GM19452 (cell line): Measurements from ENCODE around the gene FBXO3.

ENCODE experiments used
- ATAC-seq: cut with Tn5 transposase; IDR thresholded peaks from one replicate; pipeline ENCODE4 v1.9.1; 2021; ENCODE audit not compliant: unreplicated experiment

FBXO3 gene

DNA sequence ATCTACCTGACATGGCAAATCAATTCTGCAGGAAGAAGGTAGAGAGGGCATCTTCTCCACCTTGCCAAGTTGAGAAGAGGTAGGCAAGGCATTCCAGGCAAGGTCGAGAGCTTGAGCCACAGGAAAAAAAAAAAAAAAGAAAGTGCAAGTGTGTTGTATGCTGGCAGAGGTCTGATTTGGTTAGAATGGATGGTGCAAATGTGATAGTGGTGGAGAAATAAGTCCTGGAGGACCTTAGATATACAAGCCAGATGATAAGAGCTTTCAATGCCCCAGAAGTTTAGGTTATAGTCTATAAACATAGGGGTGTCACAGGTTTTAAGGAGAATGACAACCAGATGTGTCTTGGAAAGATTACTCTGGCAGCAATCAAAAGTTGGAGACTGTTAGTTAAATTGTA lies 1.4 kb downstream of the FBXO3 start:
- ATAC-seq, result no peak

DNA sequence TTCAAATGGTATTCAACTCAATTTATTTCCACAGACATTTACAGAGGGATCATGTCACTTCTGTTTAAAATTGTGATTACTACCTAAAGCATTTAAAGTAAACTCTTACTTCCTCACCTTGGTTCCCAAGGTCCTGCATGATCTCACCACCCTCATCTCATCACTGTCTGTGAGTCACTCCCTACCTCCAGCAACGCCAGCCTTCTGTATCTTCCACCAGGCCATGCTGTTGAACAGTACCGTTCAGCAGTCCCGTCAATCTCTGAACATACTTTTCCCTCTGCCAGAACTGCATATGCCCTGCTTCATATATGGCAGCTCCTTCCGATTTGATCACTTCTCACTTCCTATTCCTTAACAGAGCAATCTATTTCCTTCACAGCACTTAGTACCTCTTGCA lies 2.0 kb downstream of the FBXO3 start:
- ATAC-seq, result no peak

DNA sequence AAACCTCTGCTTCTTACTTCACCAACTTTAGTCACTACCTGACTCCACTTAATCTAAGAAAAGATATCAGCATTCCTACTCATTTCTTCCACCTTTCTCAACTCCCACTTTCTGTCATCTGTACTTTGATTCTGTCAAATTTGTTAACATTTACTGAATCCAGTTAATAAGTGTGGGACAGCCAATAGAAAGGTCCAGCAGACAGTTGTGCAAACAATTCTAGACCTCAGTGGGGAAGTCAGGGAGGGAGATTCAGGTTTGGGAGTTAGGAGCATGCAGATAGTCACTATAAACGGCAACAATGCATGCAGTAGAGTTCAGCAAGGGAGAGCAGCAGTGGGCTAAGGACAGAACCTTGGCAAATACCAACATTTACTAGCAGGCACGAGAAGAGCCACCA lies 4.1 kb downstream of the FBXO3 start:
- ATAC-seq, result no peak

DNA sequence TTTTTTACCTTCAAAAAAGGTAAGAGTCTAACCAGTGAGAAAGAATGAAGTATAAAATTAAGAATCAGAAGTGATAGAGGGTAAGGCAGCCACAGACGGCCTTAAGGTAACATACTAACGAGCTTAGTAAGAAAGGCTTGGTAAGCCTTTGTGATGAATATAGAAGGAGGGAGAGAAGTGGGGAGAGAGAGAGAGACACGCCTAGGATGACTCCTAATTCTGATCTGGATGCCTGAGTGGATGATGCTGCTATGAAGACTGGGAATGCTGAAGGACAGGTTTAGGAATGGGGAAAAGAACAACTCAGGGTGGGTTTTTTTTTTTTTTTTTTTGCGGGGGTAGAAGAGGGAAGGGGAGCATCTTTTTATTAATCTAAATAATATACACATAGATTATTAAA lies 4.8 kb downstream of the FBXO3 start:
- no peak for ATAC-seq

DNA sequence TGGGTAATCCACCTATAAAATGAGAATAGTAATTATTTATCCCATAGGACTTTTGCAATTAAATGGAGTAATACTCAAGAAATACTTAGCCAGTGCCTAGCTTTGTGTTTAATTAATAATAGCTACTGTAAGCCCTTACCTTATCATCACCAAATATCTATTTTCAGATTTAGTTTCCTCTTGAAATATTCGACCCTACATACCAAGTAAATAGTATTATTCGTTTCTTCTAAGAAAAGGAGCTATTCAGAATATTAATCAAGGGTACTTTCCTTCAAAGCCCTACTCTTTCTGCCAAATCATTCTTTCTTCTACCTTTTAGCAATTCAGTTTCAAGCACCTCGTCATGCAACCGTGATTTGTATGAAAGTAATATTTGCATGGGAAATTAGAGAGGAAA lies 6.7 kb downstream of the FBXO3 start:
- ATAC-seq, result no peak

DNA sequence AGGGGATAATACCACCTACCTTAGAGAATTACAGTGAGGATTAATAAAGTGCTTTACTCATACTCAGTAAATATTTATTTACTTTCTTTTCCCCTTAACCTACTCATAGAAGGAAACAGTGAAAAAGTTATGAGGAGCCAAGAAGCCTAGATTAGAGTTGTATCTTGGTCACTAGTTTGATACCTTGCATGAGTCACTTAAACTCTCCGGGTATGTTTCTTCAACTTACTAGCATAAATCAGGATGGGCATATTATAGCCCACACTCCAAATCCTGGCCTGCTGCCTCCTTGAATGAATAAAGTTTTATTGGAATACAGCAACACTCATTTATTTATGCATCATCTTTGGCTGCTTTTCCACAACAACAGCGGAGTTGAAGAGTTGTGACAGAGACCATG lies 8.2 kb downstream of the FBXO3 start:
- ATAC-seq, result no peak

DNA sequence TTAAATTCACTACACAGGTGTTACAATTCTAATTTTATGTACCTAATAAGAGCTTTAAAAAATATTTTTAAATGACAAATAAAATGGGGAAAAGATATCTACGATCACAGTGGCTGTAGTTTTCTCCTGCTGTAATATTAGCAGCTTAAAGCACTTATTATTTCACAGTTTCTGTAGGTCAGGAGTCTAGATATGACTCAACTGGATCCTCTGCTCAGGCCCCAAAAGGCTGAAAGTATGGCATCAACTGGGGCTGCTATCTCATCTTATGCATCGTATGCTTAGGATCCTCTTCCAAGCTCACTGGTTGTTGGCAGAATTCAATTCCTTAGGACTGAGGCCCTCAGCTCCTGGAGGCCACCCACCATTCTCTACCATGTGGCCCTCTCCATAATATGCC lies 12.8 kb downstream of the FBXO3 start:
- no peak for ATAC-seq

DNA sequence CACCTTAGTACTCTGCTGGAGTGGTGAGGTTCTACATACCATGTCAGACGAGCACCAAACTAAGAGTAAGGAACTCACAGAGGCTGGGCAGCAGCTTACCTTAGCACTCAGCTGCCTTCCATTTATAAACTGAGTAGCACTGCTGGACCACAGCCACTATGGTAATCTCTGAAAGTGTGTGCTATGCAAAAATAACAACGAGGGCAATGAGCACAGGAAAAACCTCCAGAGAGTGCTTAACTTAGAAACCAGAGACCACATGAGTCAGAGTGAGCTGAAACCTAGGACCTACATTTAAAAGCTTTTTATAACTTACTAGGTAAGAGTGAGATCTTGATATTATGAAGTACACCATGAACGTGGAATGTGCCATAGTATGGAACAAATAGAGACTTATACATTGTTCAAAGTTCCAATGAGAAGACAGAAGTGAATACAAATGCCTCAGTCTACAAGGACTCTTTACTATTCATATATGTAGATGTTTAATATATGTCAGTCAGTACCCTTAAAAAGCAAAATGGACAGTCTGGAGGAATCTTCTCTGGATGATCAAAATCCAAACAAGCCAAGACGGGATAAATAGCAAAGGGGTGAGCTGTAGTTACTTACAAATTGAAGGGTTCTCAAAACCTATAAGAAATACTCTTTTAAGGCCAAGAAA lies 20.9 kb downstream of the FBXO3 start:
- peak; percentile 93 for ATAC-seq

DNA sequence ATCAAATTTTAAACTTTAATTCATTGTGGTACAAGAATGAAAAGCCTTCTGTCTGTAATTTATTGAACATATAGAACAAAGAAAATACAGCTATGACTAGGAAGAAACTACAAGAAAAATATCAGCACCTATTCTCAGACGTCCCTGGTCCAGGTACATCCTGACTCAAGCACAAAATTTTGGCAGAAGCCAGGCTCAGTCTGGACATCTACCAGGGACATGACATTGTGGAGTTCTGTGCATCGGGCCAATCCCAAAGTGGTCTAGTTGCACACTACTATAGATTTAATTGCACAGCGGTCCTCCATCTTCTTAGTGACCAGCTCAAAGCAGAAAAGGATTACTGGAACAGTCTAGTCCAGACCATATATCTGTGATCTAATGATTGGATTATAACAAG lies 22.4 kb downstream of the FBXO3 start:
- no peak for ATAC-seq

DNA sequence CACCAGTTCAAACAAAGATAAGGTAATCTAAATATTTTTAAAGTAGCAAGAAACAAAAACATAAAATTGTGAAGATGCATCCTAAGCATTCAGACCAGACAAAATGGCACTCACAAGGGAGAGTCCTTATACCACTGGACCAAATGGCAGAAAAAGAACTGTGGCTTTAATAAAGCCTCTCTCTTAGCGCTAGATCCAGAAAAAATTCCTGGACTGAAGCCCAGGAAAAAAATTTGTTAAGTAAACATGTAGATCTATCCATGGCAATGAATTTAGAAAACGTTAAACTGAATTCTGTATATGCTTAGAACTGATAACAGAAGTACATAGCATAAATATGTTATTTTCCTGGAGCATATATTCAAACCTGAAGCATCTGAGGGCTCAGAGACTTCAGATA lies 26.3 kb downstream of the FBXO3 start:
- ATAC-seq, result no peak

DNA sequence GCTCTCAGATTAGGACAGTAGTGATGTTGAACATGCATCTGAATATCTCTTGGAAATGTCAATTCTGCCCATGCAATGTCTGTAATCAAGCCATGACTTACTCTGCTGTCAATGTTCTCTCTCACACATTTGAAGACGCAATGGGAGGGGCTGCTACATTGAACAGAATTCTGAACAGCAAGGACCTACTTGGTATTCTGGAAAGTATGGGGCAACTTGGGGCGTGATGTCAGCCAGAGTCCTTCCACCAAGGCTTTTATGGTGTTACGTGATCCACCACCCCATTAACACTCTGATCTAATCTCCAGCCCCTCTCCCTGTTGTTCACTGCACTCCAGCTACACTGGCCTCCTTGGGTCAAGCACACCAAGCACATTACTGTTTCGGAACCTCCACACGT lies 31.0 kb downstream of the FBXO3 start:
- no peak for ATAC-seq

DNA sequence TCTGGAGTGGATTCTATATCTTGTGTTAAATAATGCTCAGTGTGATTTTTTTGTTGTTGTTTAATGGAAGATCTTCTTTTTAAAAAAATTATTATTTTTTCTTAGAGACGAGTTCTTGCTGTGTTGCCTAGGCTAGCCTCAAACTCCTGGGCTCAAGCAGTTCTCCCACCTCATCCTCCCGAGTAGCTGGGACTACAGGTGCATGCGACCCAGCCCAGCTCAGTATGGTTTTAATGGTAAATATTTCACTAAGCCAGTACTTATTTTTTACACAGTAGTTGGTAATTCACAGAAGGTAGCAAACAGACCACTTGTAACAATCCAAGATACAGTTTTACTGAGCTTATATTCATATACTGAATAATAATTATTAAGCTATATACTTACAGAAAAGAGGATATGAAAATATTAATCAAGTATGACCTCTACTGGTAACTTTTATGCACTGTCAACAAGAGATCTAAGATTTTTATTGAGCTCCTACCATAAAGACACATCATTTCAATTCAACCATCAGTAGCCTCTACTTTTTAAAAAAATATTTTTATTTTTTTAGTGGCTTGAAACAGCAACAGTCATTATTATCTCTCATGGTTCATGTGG lies 32.0 kb downstream of the FBXO3 start:
- ATAC-seq, result no peak

DNA sequence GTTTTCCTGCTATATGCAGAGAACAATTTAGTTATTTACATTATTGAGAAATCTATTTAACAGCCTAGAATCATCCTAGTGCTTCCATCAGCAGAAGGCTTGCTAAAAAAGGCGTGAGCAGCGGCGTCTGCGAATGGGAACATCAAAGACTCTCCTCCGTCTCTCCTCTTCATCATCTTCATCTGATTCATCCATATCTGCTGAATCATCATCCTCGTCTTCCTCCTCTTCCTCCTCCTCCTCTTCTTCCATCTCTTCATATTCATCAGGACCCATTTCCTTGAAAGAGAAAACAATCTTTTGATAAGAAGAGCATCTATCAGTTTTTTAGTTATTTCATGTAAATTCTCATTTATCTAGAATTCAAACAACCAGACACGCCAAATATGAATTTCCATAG lies 32.5 kb downstream of the FBXO3 start:
- no peak for ATAC-seq

DNA sequence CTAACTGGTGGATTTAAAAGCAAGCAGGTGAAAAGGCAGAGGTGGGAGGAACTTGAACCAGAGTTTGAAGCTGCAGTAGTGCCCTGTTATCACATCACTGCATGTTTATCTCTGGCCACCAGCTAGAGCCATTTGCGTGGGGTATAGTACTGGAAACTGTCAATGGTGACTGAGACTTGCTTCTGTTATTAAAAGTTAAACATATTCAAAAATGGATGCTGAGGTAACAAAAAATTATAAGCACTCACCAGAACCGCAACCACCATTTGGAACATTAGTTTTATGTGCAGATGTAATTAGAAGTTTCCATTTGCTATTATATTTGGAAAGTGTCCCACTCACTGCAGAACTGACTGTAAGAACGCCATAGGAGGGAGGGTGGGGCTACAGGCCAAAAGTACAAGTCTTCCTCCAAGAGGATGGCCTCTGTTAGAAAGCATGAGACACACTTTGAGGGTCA lies 36.9 kb downstream of the FBXO3 start:
- ATAC-seq, result no peak

DNA sequence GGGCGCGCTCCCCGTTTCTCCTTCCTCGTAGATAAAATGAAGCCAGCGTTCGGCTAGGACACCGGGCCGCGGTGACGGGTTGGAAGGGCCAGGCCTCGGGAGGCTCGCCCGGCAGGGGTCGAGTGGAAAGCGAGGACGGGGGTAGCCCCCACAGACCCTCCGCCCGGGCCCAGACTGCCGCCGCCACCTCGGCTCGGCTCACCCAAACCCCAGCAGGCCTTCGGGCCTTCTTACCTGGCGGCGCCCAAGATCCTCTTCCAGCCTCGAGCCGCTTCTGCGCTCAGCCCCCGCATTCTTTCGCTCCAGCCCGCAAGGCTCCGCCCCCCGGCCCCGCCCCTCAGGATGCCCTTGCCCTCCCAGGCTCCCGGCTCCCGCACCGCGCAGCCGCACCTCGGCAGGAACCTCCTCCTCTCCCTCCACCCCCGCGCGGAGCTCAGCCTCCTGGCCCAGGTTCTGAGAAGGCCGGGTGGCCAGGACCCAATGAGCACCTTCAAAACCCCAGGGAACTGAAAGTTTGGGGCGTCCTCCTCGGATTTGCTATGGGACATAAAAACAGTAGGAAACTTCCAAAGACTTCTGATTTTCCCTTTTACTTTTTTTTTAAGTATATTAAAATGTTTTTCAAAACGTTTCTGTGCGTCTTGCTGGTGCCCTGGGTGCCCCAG lies 38.0 kb downstream of the FBXO3 start, which contains the start of gene CD59:
Gene CD59 (minus strand): TSS at position 276 of the 665 bp plus-strand sequence. CDS start 13,978 bp downstream, outside the sequence.
- peak; percentile 47 for ATAC-seq

DNA sequence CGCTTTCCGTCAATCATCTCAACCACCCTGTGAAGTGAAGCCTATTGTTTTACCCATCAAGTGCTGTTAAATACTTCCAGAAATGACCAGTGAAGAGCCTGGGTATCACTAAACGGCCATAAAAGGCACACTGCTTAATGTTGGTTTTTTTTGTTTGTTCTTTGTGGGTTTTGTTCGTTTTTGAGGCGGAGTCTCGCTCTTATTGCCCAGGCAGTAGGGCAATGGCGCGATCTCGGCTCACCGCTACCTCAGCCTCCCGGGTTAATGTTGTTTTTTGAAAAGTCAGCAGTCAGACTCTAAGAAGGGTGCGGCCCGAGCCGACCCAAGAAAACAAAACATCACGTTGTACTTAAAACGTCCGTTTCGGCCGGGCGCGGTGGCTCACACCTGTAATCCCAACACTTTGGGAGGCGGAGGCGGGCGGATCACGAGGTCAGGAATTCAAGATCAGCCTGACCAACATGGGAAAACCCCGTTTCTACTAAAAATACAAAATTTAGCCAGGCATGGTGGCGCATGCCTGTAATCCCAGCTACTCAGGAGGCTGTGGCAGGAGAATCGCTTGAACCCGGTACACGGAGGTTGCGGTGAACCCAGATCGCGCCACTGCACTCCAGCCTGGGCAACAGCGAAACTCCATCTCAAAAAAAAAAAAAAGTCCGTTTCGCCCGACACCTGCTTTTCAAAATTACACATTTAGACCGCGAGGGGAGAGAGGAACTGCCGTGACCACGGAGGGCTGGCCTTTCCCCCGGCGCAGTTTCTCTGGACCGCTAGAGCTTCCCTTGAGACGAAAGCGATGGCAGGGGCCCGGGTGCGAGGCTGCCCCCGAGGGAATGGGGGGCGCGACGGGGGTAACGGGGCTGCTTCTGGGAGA lies 38.8 kb downstream of the FBXO3 start:
- peak; percentile 61 for ATAC-seq

DNA sequence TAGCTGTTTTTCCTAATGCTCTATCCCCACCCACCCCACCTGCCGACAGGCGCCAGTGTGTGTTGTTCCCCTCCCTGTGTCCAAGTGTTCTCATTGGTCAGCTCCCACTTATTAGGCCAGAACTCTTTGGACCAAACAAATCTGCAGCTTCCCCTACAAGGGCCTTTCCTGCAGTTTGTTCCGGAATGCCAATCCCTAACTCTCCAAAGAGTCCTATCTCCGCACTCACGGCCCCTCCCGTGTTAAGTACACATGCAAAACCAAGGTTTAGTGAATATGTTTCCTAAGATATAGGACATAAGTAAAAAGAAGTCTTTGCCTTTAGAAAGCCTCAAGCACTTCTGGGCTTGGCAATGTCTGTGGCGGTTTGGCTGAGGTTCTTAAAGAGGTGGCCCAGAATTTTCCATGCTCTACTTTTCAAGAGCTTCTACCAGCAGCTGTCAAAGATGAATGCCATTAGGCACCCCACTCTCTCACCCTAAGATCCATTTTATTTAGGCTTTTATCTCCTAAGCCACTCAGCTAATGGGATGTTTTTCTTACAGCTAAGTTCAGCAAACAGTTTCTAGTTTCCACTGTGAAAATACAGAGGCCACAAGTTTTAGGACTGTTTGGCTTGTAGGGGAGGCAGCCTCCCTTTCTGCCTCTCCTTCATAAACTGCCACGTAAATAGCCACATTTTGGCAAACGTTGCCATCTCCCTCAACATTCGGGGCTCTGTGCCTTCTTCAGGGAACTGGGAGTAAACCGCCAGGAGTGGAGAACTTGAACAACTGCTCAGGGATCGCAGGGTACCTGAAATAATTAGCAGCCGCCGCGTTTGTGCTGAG lies 39.7 kb downstream of the FBXO3 start:
- ATAC-seq, result no peak

DNA sequence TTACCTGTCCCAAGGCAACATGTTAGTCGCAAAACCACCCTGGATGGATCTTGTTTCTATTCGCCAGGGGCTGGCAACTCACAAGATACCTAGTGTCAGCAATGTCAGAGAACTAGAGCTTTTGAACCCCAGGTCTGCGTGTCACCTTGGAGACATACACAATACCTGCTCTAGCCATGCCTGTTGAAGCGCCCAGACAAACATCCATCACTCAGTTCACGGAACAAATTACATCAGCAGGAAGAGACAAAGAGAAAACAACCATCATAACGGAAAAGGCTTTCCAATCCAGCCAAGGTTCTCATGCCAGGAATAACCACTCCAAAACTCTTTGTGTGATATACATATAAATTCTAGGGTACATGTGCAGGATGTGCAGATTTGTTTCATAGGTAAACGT lies 40.3 kb downstream of the FBXO3 start:
- no peak for ATAC-seq

DNA sequence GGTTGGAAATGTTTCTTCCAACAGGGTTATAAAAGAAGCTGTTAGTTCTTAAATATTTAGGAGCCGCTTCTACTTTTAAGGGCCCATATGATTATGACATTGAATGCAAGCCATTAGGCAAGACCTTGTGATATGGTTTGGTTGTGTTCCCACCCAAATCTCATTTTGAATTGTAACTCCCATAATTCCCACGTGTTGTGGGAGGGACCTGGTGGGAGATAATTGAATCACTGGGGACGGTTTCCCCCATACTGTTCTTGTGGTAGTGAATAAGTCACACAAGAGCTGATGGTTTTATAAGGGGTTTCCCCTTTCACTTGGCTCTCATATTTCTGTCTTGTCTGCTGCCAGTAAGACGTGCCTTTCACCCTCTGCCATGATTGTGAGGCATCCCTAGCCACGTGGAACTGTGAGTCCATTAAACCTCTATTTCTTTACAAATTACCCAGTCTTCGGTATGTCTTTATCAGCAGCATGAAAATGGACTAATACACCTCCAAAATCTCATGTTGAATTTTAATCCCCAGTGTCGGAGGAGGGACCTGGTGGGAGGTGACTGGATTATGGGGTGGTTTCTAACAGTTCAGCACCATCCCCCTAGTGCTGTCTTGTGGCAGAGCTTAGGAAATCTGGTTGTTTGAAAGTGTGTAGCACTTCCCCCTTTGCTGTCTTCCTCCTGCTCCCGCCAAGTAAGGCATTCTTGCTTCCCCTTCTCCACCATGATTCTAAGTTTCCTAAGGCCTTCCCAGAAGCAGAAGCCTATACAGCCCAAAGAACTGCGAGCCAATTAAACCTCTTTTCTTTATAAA lies 42.4 kb downstream of the FBXO3 start:
- no peak for ATAC-seq

DNA sequence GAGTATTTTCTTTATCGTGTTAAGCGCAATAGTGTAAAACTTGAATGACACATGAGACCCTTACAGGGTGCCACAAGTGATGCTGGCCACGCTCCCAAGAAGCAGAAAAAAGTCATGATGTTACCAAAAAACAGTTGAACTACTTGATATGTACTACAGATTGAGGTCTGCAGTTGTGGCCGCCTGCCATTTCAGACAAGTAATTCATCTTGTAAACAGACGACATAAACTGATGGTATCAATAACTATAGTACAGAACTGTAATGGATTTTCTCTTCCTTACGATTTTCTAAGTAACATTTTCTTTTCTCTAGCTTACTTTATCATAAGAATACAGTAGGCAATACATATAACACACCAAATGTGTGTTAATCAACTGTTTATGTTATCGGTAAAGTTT lies 43.6 kb downstream of the FBXO3 start:
- no peak for ATAC-seq
